ENCODE results near the gene SETMAR.

Gene SETMAR

GRCh38 chr3:4303187-4304123, at the start of gene SETMAR:
Gene SETMAR, plus strand, starts transcription at chr3:4303369. Its CDS starts 2 bp downstream, at chr3:4303371.
- TF ChIP-seq, protein P1, sequence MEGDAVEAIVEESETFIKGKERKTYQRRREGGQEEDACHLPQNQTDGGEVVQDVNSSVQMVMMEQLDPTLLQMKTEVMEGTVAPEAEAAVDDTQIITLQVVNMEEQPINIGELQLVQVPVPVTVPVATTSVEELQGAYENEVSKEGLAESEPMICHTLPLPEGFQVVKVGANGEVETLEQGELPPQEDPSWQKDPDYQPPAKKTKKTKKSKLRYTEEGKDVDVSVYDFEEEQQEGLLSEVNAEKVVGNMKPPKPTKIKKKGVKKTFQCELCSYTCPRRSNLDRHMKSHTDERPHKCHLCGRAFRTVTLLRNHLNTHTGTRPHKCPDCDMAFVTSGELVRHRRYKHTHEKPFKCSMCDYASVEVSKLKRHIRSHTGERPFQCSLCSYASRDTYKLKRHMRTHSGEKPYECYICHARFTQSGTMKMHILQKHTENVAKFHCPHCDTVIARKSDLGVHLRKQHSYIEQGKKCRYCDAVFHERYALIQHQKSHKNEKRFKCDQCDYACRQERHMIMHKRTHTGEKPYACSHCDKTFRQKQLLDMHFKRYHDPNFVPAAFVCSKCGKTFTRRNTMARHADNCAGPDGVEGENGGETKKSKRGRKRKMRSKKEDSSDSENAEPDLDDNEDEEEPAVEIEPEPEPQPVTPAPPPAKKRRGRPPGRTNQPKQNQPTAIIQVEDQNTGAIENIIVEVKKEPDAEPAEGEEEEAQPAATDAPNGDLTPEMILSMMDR (IDR thresholded peaks at IDR 0.05; ENCODE audit: extremely low read depth, insufficient read depth, missing control alignments): no peak
- in situ Hi-C loops (cut with MboI; ENCODE audit: low pct_unique_long_range_greater_than_20kb, low sequenced_read_pairs, unreplicated experiment): no loop called here
- DNase-seq (ENCODE audit: low spot score): peak; percentile 92

DNA sequence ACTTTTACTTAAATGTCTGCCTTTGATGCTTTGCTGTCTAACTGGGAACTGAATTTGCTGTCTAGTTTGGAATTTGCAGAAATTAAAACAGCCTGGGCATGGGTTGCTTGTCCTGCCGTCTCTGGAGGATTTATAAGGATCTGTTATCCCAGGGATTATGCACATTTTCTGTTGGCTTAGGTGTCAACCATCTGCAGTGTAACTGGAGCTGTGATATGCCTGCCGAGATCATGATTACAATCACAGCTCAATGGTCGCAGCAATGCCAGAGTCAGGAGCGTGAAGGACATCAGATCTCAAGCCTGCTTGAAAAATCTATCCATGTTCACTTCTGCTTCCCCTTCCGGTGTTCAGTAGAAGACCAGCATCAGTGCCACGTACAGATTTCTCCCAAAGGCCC, 41.8 kb upstream of the SETMAR start:
- no peak for DNase-seq (ENCODE audit: low spot score)
- in situ Hi-C loops (cut with MboI; ENCODE audit: low pct_unique_long_range_greater_than_20kb, low sequenced_read_pairs, unreplicated experiment): no loop called here
- TF ChIP-seq, protein P1 (IDR thresholded peaks at IDR 0.05; ENCODE audit: extremely low read depth, insufficient read depth, missing control alignments): no peak

GRCh38 chr3:4264040-4264439, 39.1 kb upstream of the SETMAR start:
- TF ChIP-seq, protein P1 (IDR thresholded peaks at IDR 0.05; ENCODE audit: extremely low read depth, insufficient read depth, missing control alignments): no peak
- no peak for DNase-seq (ENCODE audit: low spot score)
- in situ Hi-C loops (cut with MboI; ENCODE audit: low pct_unique_long_range_greater_than_20kb, low sequenced_read_pairs, unreplicated experiment): no loop called here

DNA sequence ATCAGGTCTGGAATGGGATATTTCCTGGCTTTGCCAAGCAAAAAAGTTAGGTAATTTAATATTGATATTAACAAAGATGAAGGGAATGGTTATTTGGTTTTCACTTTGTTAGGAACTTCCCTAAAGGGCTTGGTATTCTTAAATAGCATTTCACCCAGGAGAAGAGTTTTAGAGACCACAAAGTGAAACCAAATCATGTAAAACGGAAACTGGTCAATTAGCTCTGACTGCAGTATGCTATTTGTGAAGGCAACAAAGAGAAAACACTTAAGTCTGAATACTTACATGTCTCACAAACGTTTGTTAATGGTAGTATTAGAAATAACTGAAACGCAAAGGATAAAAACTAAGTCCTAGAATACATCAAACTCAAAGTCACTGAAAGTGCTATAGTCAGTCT, 32.4 kb upstream of the SETMAR start:
- DNase-seq (ENCODE audit: low spot score): no peak
- TF ChIP-seq, protein P1 (IDR thresholded peaks at IDR 0.05; ENCODE audit: extremely low read depth, insufficient read depth, missing control alignments): no peak
- in situ Hi-C loops (cut with MboI; ENCODE audit: low pct_unique_long_range_greater_than_20kb, low sequenced_read_pairs, unreplicated experiment): no loop called here

GRCh38 chr3:4271834-4272233, 31.3 kb upstream of the SETMAR start:
- TF ChIP-seq, protein P1 (IDR thresholded peaks at IDR 0.05; ENCODE audit: extremely low read depth, insufficient read depth, missing control alignments): peak; percentile 38
- DNase-seq (ENCODE audit: low spot score): peak; percentile 23
- in situ Hi-C loops (cut with MboI; ENCODE audit: low pct_unique_long_range_greater_than_20kb, low sequenced_read_pairs, unreplicated experiment): no loop called here

DNA sequence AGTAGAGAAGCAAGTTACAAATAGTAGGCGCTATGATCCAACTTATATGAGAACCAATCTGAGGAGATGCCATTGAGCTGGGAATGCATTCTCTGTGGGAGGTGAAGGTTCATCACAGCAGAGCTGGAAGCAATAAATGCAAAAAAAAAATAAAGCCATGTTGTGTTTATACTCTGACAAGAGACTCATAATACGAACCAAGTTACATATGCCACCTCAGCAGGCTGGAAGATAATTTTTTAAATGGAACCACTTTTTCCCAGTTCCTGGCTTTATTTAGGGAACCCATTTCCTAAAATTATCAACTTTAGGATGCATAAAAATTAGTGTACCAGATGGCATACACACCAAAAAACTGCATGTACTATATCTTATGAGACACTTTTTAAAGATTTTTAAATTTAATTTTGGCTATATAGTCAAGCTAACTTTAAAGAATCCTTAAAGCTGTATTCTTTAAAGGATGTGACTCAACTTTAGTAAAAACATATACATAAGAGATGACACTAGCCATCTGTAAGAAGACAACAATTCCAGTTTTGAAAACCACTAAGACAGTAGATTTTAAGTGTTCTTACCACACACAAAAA, 23.6 kb upstream of the SETMAR start:
- in situ Hi-C loops (cut with MboI; ENCODE audit: low pct_unique_long_range_greater_than_20kb, low sequenced_read_pairs, unreplicated experiment): loop anchor here (25.0 kb wide), 1 partner anchor 1092 kb away; the partner anchor contains the start of gene CRBN
- TF ChIP-seq, protein P1 (IDR thresholded peaks at IDR 0.05; ENCODE audit: extremely low read depth, insufficient read depth, missing control alignments): no peak
- DNase-seq (ENCODE audit: low spot score): no peak
